Stimulated activated CD4-positive, alpha-beta T cell treated with anti-CD3 and anti-CD28 coated beads, Interleukin-4, amount 100 ng/mL, for 48 hours (primary cell): ENCODE data around the gene KRTAP2-3.
"Not testable (repeated sequence)": the region's sequence is repeated elsewhere in the genome, so short reads cannot be mapped to it uniquely, and the experiment has no call there.

Experiments used
- DNase-seq, 2 donors: peaks; one replicate each; pipeline ENCODE4 v3.0.0-alpha.2; 2020; ENCODE audit warnings: low read depth in 2 of 2

KRTAP2-3 gene

GRCh38 chr17:41067281-41067680 is 7.4 kb upstream of the KRTAP2-3 start:
- DNase-seq, result no peak

GRCh38 chr17:41065829-41066624 is 6.1 kb upstream of the KRTAP2-3 start, which contains the start of gene KRTAP2-4:
KRTAP2-4 (minus strand) TSS chr17:41065879; CDS start chr17:41065845, 34 bp downstream.
- no peak for DNase-seq

GRCh38 chr17:41065016-41065689 is 5.2 kb upstream of the KRTAP2-3 start:
- not testable (repeated sequence) for DNase-seq

- no peak for DNase-seq
Measured at GRCh38 chr17:41064301-41064700, 4.4 kb upstream of the KRTAP2-3 start.

- DNase-seq, result no peak
Measured at GRCh38 chr17:41063449-41063848, 3.5 kb upstream of the KRTAP2-3 start.

GRCh38 chr17:41061964-41062363 is 2.0 kb upstream of the KRTAP2-3 start:
- no peak for DNase-seq

GRCh38 chr17:41059276-41060051 is 450 bp downstream of the KRTAP2-3 start:
- not testable (repeated sequence) for DNase-seq

GRCh38 chr17:41058741-41059140 is 1.2 kb downstream of the KRTAP2-3 start:
- DNase-seq, result no peak

GRCh38 chr17:41057547-41057946 is 2.4 kb downstream of the KRTAP2-3 start:
- DNase-seq, result no peak

GRCh38 chr17:41055130-41055529 is 4.8 kb downstream of the KRTAP2-3 start, which contains the start of gene KRTAP2-2:
KRTAP2-2 (minus strand) TSS chr17:41055230; CDS start chr17:41055211, 19 bp downstream.
- DNase-seq, result not testable (repeated sequence)

- not testable (repeated sequence) for DNase-seq
Measured at GRCh38 chr17:41054556-41054955, 5.4 kb downstream of the KRTAP2-3 start.

GRCh38 chr17:41054025-41054424 is 5.9 kb downstream of the KRTAP2-3 start:
- DNase-seq, result no peak

- no peak for DNase-seq
Measured at GRCh38 chr17:41052566-41052965, 7.3 kb downstream of the KRTAP2-3 start.

GRCh38 chr17:41049110-41049509 is 10.8 kb downstream of the KRTAP2-3 start:
- no peak for DNase-seq

GRCh38 chr17:41048441-41048840 is 11.5 kb downstream of the KRTAP2-3 start:
- no peak for DNase-seq

GRCh38 chr17:41046735-41047465 is 13.0 kb downstream of the KRTAP2-3 start, which contains the start of gene KRTAP2-1:
KRTAP2-1 (minus strand) TSS chr17:41047316; CDS start chr17:41047267, 49 bp downstream.
- not testable (repeated sequence) for DNase-seq

- DNase-seq, result no peak
Measured at GRCh38 chr17:41042953-41043352, 17.0 kb downstream of the KRTAP2-3 start.

- not testable (repeated sequence) for DNase-seq
Measured at GRCh38 chr17:41040783-41041571, 18.9 kb downstream of the KRTAP2-3 start, which contains the start of gene KRTAP1-1. KRTAP1-1 (minus strand) TSS chr17:41041450; CDS start chr17:41041397, 53 bp downstream.

- DNase-seq, result no peak
Measured at GRCh38 chr17:41037853-41038350, 22.0 kb downstream of the KRTAP2-3 start.

GRCh38 chr17:41034346-41034935 is 25.5 kb downstream of the KRTAP2-3 start, which contains the start of gene KRTAP1-3:
KRTAP1-3 (minus strand) TSS chr17:41034874; CDS start chr17:41034821, 53 bp downstream.
- DNase-seq, result not testable (repeated sequence)
